T-cell (primary cell): Measurements from ENCODE around the gene ELK3. TPM values are rescaled to one million over a fixed set of nuclear protein-coding genes. Genes with fewer than 3 reads are reported as not detected.

ENCODE experiments used
- ATAC-seq, 4 experiments: fragments of 200-7000 bp in 3 of 4; fragments of 150-1000 bp in 1 of 4; cut with Tn5 transposase; replicated peaks in 1 of 4; 1 replicate in 3 of 4; 2 replicates in 1 of 4; pipeline ENCODE4 v1.10.0; 2021; ENCODE audit warnings: moderate library complexity in 3 of 4, mild to moderate bottlenecking in 2 of 4, moderate number of reproducible peaks in 1 of 4
- CTCF ChIA-PET, 2 donors: fragments of 300-600 bp; sonication (Branson Sonifier 250); formaldehyde crosslinking; loops; one replicate each; lab custom pipeline; 2022; ENCODE audit warnings: antibody characterized with exemption in 2 of 2; lab: Charles Lee
- POLR2A ChIA-PET, 2 donors: fragments of 300-600 bp; sonication (Branson Sonifier 250); formaldehyde crosslinking; loops; one replicate each; lab custom pipeline; 2022; ENCODE audit warnings: antibody characterized with exemption in 2 of 2; lab: Charles Lee
- DNase-seq, 35 experiments: peaks; one replicate each; pipeline versions ENCODE4 v3.0.0 to v3.0.0-alpha.2; 2013 to 2023
- H3K27ac ChIP-seq: one replicate; pipeline ENCODE4 v1.5.1; 2013; ENCODE audit warnings: low read length
- H3K27me3 ChIP-seq, 2 experiments: replicated peaks in 1 of 2; 1 replicate in 1 of 2; 2 replicates in 1 of 2; pipeline versions ENCODE4 v1.6.1 to v1.7.0; 2013; ENCODE audit warnings: low read length in 1 of 2, mixed read lengths in 1 of 2; ENCODE audit not compliant: control insufficient read depth in 2 of 2, insufficient read depth in 2 of 2; ENCODE audit errors: extremely low read depth in 1 of 2
- H3K36me3 ChIP-seq, 2 donors: 1 replicate in 1 of 2; 2 replicates in 1 of 2; pipeline versions ENCODE4 v1.6.1 to v1.7.0; 2013; ENCODE audit warnings: low read length in 1 of 2; ENCODE audit not compliant: control insufficient read depth in 2 of 2, insufficient read depth in 1 of 2; ENCODE audit errors: extremely low read depth in 1 of 2
- H3K4me1 ChIP-seq, 2 experiments: 1 replicate in 1 of 2; 2 replicates in 1 of 2; pipeline versions ENCODE4 v1.6.1 to v1.7.0; 2013; ENCODE audit warnings: low read length in 2 of 2, mixed read lengths in 1 of 2; ENCODE audit not compliant: insufficient read depth in 2 of 2, control insufficient read depth in 1 of 2; ENCODE audit errors: extremely low read depth in 1 of 2
- H3K4me3 ChIP-seq, 2 donors: 1 replicate in 1 of 2; 2 replicates in 1 of 2; pipeline versions ENCODE4 v1.5.1 to v1.7.0; 2013; ENCODE audit warnings: mild to moderate bottlenecking in 2 of 2, low read length in 1 of 2, moderate library complexity in 1 of 2; ENCODE audit not compliant: control insufficient read depth in 1 of 2; ENCODE audit errors: extremely low read depth in 1 of 2
- H3K9me3 ChIP-seq: 2 replicates; pipeline ENCODE4 v1.7.0; 2013
- H3K27ac Mint-ChIP-seq, 2 donors: one replicate each; pipeline ENCODE4 v1.8.0; 2020 to 2021; ENCODE audit warnings: mild to moderate bottlenecking in 2 of 2, mixed read lengths in 2 of 2
- H3K27me3 Mint-ChIP-seq, 2 donors: one replicate each; pipeline ENCODE4 v1.8.0; 2021 to 2022; ENCODE audit warnings: mixed read lengths in 2 of 2
- H3K36me3 Mint-ChIP-seq: one replicate; pipeline ENCODE4 v1.8.0; 2021; ENCODE audit warnings: mixed read lengths
- H3K4me1 Mint-ChIP-seq, 3 donors: one replicate each; pipeline ENCODE4 v1.8.0; 2020 to 2022; ENCODE audit warnings: mixed read lengths in 3 of 3, mild to moderate bottlenecking in 1 of 3
- H3K4me3 Mint-ChIP-seq, 3 donors: one replicate each; pipeline ENCODE4 v1.8.0; 2020 to 2022; ENCODE audit warnings: mild to moderate bottlenecking in 3 of 3, mixed read lengths in 3 of 3, moderate library complexity in 3 of 3
- H3K9me3 Mint-ChIP-seq, 3 donors: one replicate each; pipeline ENCODE4 v1.8.0; 2020 to 2022; ENCODE audit warnings: mixed read lengths in 3 of 3
- WGBS: methylation state at CpG from one replicate; pipeline ENCODE4 v1.1.5; 2013; ENCODE audit warnings: missing lambda C conversion rate; ENCODE audit not compliant: insufficient coverage; 5-methylcytosine and 5-hydroxymethylcytosine counted together
- total RNA-seq, 35 experiments: library from RNA in 6 of 35; stranded (reverse) in 6 of 35; fragments of 120-200 nt in 1 of 35; gene quantifications; one replicate each; pipeline versions ENCODE4 v1.2.1 to v1.2.4 and lab custom pipeline; 2013 to 2026

The ELK3 gene
- total RNA-seq, 5 donors from 2014 or later (not counting 1 experiment from before 2014, with no cell fraction given), result 33.8 to 62.7 (median 55.5) TPM

- H3K27ac Mint-ChIP-seq, result peak overlapping the region; percentile 72 to 80
- no peaks in the 10 kb centered on the region for H3K27me3 ChIP-seq
- H3K36me3 Mint-ChIP-seq, result peaks cover 30% of the 10 kb centered on the region
- peak overlapping the region; percentile 99 for H3K27ac ChIP-seq
- POLR2A ChIA-PET, result interaction anchor here in 1 of 2 donors (3.2 kb wide), 1 partner anchor 159 kb away, joined by 22 read pairs; the partner anchor contains the start of gene CDK17
- peaks cover 72 to 85% (median 81%) of the 10 kb centered on the region in 3 donors for H3K4me1 Mint-ChIP-seq
- H3K27me3 Mint-ChIP-seq, result no peaks in the 10 kb centered on the region
- 83% methylated on average over 11 of the region's 11 CpGs for WGBS
- peak overlapping the region in 1 of 3 donors; percentile 35 for H3K4me3 Mint-ChIP-seq
- CTCF ChIA-PET, result interaction anchor here (0.6 to 1.2 kb wide), 2 partner anchors 25 to 203 kb away, joined by 3 read pairs; no protein-coding TSS in a partner anchor
- H3K9me3 ChIP-seq, result no peaks in the 10 kb centered on the region
- no peak overlapping the region for H3K4me3 ChIP-seq
- ATAC-seq (no peak), DNase-seq (no peak)
- no peaks in the 10 kb centered on the region for H3K9me3 Mint-ChIP-seq
- H3K36me3 ChIP-seq, result peaks cover 3 to 5% of the 10 kb centered on the region in 2 donors
- H3K4me1 ChIP-seq, result peaks cover 35 to 74% of the 10 kb centered on the region in 2 experiments
Measured at GRCh38 chr12:96240656-96241055, 46.5 kb downstream of the ELK3 start.

- ATAC-seq, result peak in 1 of 4 experiments; percentile 3
- no peaks in the 10 kb centered on the region for H3K9me3 Mint-ChIP-seq
- Histone ChIP-seq H3K4me1 (peaks cover 35 to 66% of the 10 kb centered on the region in 2 experiments), H3K4me3 (peak overlapping the region; percentile 44 to 45), H3K27ac (peak overlapping the region; percentile 99), H3K36me3 (peaks cover 7 to 9% of the 10 kb centered on the region in 2 donors), H3K9me3 (no peaks in the 10 kb centered on the region), H3K27me3 (no peaks in the 10 kb centered on the region)
- H3K36me3 Mint-ChIP-seq, result peaks cover 26% of the 10 kb centered on the region
- H3K27me3 Mint-ChIP-seq, result no peaks in the 10 kb centered on the region
- peak overlapping the region; percentile 53 to 69 (median 54) for H3K4me3 Mint-ChIP-seq
- H3K4me1 Mint-ChIP-seq, result peaks cover 64 to 78% (median 75%) of the 10 kb centered on the region in 3 donors
- DNase-seq, result no peak
- 67% methylated on average over 1 of the region's 4 CpGs for WGBS
- peak overlapping the region; percentile 81 to 91 for H3K27ac Mint-ChIP-seq
- ChIA-PET CTCF (interaction anchor here in 1 of 2 donors (1.2 kb wide), 1 partner anchor 160 kb away, joined by 5 read pairs; no protein-coding TSS in a partner anchor), POLR2A (interaction anchor here in 1 of 2 donors (0.5 to 3.2 kb wide), 5 partner anchors 9 to 204 kb away, joined by 3 to 22 read pairs (median 4); partner anchors contain the start of gene CDK17)
Measured at GRCh38 chr12:96241431-96241830, 47.3 kb downstream of the ELK3 start.

DNA sequence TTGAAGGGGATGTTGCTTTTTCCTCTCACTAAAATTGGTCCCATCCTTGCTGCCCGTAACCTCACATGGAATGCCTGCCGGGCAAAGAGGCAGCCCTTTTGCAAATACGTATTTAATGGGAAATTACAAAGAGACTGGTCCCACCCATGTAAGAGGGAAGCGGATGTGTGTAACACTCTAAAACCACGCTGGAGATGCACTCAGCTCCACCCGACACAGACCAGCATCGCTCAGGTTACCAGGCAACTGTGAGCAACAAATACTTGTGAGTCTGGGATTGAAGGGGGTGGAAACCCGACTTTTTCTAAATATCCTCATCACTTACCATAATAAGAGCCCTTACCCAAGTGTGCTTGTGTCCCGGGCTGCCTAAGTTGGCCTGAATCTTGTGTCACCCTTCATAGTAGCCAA lies 47.7 kb downstream of the ELK3 start:
- Histone ChIP-seq H3K4me1 (peaks cover 32 to 62% of the 10 kb centered on the region in 2 experiments), H3K9me3 (no peaks in the 10 kb centered on the region), H3K27me3 (no peaks in the 10 kb centered on the region), H3K4me3 (peak overlapping the region; percentile 44 to 45), H3K36me3 (peaks cover 9 to 13% of the 10 kb centered on the region in 2 donors), H3K27ac (peak overlapping the region; percentile 99)
- H3K27me3 Mint-ChIP-seq, result no peaks in the 10 kb centered on the region
- WGBS, result 23% methylated on average over 3 of the region's 9 CpGs
- H3K27ac Mint-ChIP-seq, result peak overlapping the region; percentile 81 to 91
- DNase-seq (peak in 34 of 35 experiments; percentile 35 to 95 (median 77)), ATAC-seq (peak; percentile 73 to 97 (median 86))
- H3K4me3 Mint-ChIP-seq, result peak overlapping the region; percentile 53 to 69 (median 54)
- no peaks in the 10 kb centered on the region for H3K9me3 Mint-ChIP-seq
- H3K4me1 Mint-ChIP-seq, result peaks cover 60 to 76% (median 74%) of the 10 kb centered on the region in 3 donors
- peaks cover 28% of the 10 kb centered on the region for H3K36me3 Mint-ChIP-seq
- POLR2A ChIA-PET, result interaction anchor here in 1 of 2 donors (0.5 to 3.2 kb wide), 5 partner anchors 9 to 204 kb away, joined by 3 to 22 read pairs (median 4); partner anchors contain the start of gene CDK17
- CTCF ChIA-PET, result interaction anchor here in 1 of 2 donors (0.6 to 1.2 kb wide), 3 partner anchors 27 to 479 kb away, joined by 3 to 5 read pairs (median 5); no protein-coding TSS in a partner anchor

GRCh38 chr12:96242597-96242996 lies 48.4 kb downstream of the ELK3 start:
- H3K36me3 Mint-ChIP-seq, result peaks cover 32% of the 10 kb centered on the region
- no peaks in the 10 kb centered on the region for H3K9me3 ChIP-seq
- no peak overlapping the region for H3K4me3 ChIP-seq
- H3K27me3 ChIP-seq, result no peaks in the 10 kb centered on the region
- ATAC-seq (no peak), DNase-seq (peak in 3 of 35 experiments; percentile 24 to 45 (median 26))
- no peak overlapping the region for H3K4me3 Mint-ChIP-seq
- 91% methylated on average over 9 of the region's 12 CpGs for WGBS
- H3K27ac Mint-ChIP-seq, result peak overlapping the region in 1 of 2 donors; percentile 68
- ChIA-PET POLR2A (interaction anchor here in 1 of 2 donors (1.1 to 1.4 kb wide), 2 partner anchors 8 to 135 kb away, joined by 3 to 4 read pairs; no protein-coding TSS in a partner anchor), CTCF (interaction anchor here in 1 of 2 donors (0.6 to 1.2 kb wide), 4 partner anchors 27 to 479 kb away, joined by 3 to 5 read pairs (median 4); no protein-coding TSS in a partner anchor)
- H3K27me3 Mint-ChIP-seq, result no peaks in the 10 kb centered on the region
- H3K4me1 Mint-ChIP-seq, result peaks cover 52 to 71% (median 71%) of the 10 kb centered on the region in 3 donors
- peaks cover 12 to 20% of the 10 kb centered on the region in 2 donors for H3K36me3 ChIP-seq
- H3K27ac ChIP-seq, result peak overlapping the region; percentile 99
- H3K9me3 Mint-ChIP-seq, result no peaks in the 10 kb centered on the region
- H3K4me1 ChIP-seq, result peaks cover 27 to 55% of the 10 kb centered on the region in 2 experiments

GRCh38 chr12:96244826-96245225 lies 50.7 kb downstream of the ELK3 start:
- Mint-ChIP-seq H3K27ac (no peak overlapping the region), H3K36me3 (peaks cover 53% of the 10 kb centered on the region), H3K4me3 (no peak overlapping the region), H3K27me3 (no peaks in the 10 kb centered on the region), H3K9me3 (no peaks in the 10 kb centered on the region), H3K4me1 (peaks cover 45 to 70% (median 63%) of the 10 kb centered on the region in 3 donors)
- no peak overlapping the region for H3K4me3 ChIP-seq
- peaks cover 10 to 48% of the 10 kb centered on the region in 2 experiments for H3K4me1 ChIP-seq
- H3K9me3 ChIP-seq, result no peaks in the 10 kb centered on the region
- WGBS, result 94% methylated on average over 10 of the region's 13 CpGs
- ChIA-PET POLR2A (interaction anchor here in 1 of 2 donors (0.7 kb wide), 1 partner anchor 327 kb away, joined by 7 read pairs; no protein-coding TSS in a partner anchor), CTCF (interaction anchor here in 1 of 2 donors (0.7 to 0.9 kb wide), 2 partner anchors 30 to 155 kb away, joined by 3 read pairs; no protein-coding TSS in a partner anchor)
- H3K27ac ChIP-seq, result no peak overlapping the region
- no peak for ATAC-seq
- no peak for DNase-seq
- H3K36me3 ChIP-seq, result peaks cover 23 to 38% of the 10 kb centered on the region in 2 donors
- H3K27me3 ChIP-seq, result no peaks in the 10 kb centered on the region

DNA sequence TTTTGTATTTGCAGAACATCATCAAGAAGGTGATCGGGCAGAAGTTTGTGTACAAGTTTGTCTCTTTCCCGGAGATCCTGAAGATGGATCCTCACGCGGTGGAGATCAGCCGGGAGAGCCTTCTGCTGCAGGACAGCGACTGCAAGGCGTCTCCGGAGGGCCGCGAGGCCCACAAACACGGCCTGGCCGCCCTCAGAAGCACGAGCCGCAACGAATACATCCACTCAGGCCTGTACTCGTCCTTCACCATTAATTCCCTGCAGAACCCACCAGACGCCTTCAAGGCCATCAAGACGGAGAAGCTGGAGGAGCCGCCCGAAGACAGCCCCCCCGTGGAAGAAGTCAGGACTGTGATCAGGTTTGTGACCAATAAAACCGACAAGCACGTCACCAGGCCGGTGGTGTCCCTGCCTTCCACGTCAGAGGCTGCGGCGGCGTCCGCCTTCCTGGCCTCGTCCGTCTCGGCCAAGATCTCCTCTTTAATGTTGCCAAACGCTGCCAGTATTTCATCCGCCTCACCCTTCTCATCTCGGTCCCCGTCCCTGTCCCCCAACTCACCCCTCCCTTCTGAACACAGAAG lies 52.8 kb downstream of the ELK3 start:
- no peaks in the 10 kb centered on the region for H3K9me3 ChIP-seq
- Mint-ChIP-seq H3K27ac (no peak overlapping the region), H3K4me3 (no peak overlapping the region), H3K4me1 (peaks cover 27 to 68% (median 60%) of the 10 kb centered on the region in 3 donors), H3K27me3 (no peaks in the 10 kb centered on the region), H3K36me3 (peaks cover 63% of the 10 kb centered on the region), H3K9me3 (no peaks in the 10 kb centered on the region)
- H3K4me1 ChIP-seq, result peaks cover 4 to 33% of the 10 kb centered on the region in 2 experiments
- H3K4me3 ChIP-seq, result no peak overlapping the region
- no peak for DNase-seq
- 98% methylated on average over 34 of the region's 36 CpGs for WGBS
- POLR2A ChIA-PET, result no interaction called here
- peaks cover 26 to 56% of the 10 kb centered on the region in 2 donors for H3K36me3 ChIP-seq
- no peaks in the 10 kb centered on the region for H3K27me3 ChIP-seq
- H3K27ac ChIP-seq, result no peak overlapping the region
- CTCF ChIA-PET, result interaction anchor here in 1 of 2 donors (0.6 kb wide), 1 partner anchor 152 kb away, joined by 3 read pairs; no protein-coding TSS in a partner anchor
- ATAC-seq, result no peak
